ENCODE results near the gene TET1.
"Not testable (repeated sequence)": the region's sequence is repeated elsewhere in the genome, so short reads cannot be mapped to it uniquely, and the experiment has no call there.

TET1 gene

GRCh38 chr10:68564712-68565111 lies 4.6 kb downstream of the TET1 start:
- DNase-seq (ENCODE audit: low spot score) = no peak

GRCh38 chr10:68565658-68566057 lies 5.5 kb downstream of the TET1 start:
- no peak for DNase-seq (ENCODE audit: low spot score)

- DNase-seq (ENCODE audit: low spot score) = no peak
Measured at GRCh38 chr10:68566351-68566750, 6.2 kb downstream of the TET1 start.

GRCh38 chr10:68566955-68567354 lies 6.8 kb downstream of the TET1 start:
- no peak for DNase-seq (ENCODE audit: low spot score)

- no peak for DNase-seq (ENCODE audit: low spot score)
Measured at GRCh38 chr10:68572151-68572550, 12.0 kb downstream of the TET1 start.

GRCh38 chr10:68574051-68574450 lies 13.9 kb downstream of the TET1 start:
- DNase-seq (ENCODE audit: low spot score) = no peak

GRCh38 chr10:68576118-68576517 lies 16.0 kb downstream of the TET1 start:
- no peak for DNase-seq (ENCODE audit: low spot score)

- no peak for DNase-seq (ENCODE audit: low spot score)
Measured at GRCh38 chr10:68578974-68579373, 18.8 kb downstream of the TET1 start.

- DNase-seq (ENCODE audit: low spot score) = not testable (repeated sequence)
Measured at GRCh38 chr10:68584187-68584586, 24.1 kb downstream of the TET1 start.

- DNase-seq (ENCODE audit: low spot score) = peak; percentile 28
Measured at GRCh38 chr10:68586606-68587305, 26.6 kb downstream of the TET1 start.

GRCh38 chr10:68594405-68594804 lies 34.3 kb downstream of the TET1 start:
- peak; percentile 59 for DNase-seq (ENCODE audit: low spot score)

GRCh38 chr10:68595513-68595912 lies 35.4 kb downstream of the TET1 start:
- no peak for DNase-seq (ENCODE audit: low spot score)

GRCh38 chr10:68597407-68597806 lies 37.3 kb downstream of the TET1 start:
- no peak for DNase-seq (ENCODE audit: low spot score)

- DNase-seq (ENCODE audit: low spot score) = no peak
Measured at GRCh38 chr10:68598978-68599770, 39.0 kb downstream of the TET1 start.

- no peak for DNase-seq (ENCODE audit: low spot score)
Measured at GRCh38 chr10:68599771-68600040, 39.6 kb downstream of the TET1 start.

GRCh38 chr10:68600041-68600778 lies 40.1 kb downstream of the TET1 start:
- DNase-seq (ENCODE audit: low spot score) = peak; percentile 80

- no peak for DNase-seq (ENCODE audit: low spot score)
Measured at GRCh38 chr10:68601501-68602265, 41.5 kb downstream of the TET1 start.

- DNase-seq (ENCODE audit: low spot score) = no peak
Measured at GRCh38 chr10:68602434-68602833, 42.3 kb downstream of the TET1 start.

- DNase-seq (ENCODE audit: low spot score) = no peak
Measured at GRCh38 chr10:68603766-68604165, 43.6 kb downstream of the TET1 start.

GRCh38 chr10:68604441-68604840 lies 44.3 kb downstream of the TET1 start:
- DNase-seq (ENCODE audit: low spot score) = no peak

- DNase-seq (ENCODE audit: low spot score) = no peak
Measured at GRCh38 chr10:68606918-68607317, 46.8 kb downstream of the TET1 start.

- DNase-seq (ENCODE audit: low spot score) = not testable (repeated sequence)
Measured at GRCh38 chr10:68610023-68610422, 49.9 kb downstream of the TET1 start.
